NB4 (cell line): ENCODE data around the gene CACNA1B.
"Not testable (repeated sequence)": the region's sequence is repeated elsewhere in the genome, so short reads cannot be mapped to it uniquely, and the experiment has no call there.

ENCODE experiments used
- CTCF ChIP-seq: IDR thresholded peaks from one replicate; pipeline ENCODE4 v1.5.1; 2012; ENCODE audit warnings: low read depth, low read length
- POLR2A ChIP-seq: IDR thresholded peaks from 2 replicates; pipeline ENCODE4 v1.6.1; 2011; ENCODE audit warnings: mild to moderate bottlenecking; ENCODE audit not compliant: insufficient read length; ENCODE audit errors: extremely low read depth

- not testable (repeated sequence) for TF ChIP-seq POLR2A, CTCF
Measured at GRCh38 chr9:138019514-138019913, 141.9 kb downstream of the CACNA1B start.
